ENCODE measurements around the gene RGPD6.
"Not testable (repeated sequence)": the region's sequence is repeated elsewhere in the genome, so short reads cannot be mapped to it uniquely, and the experiment has no call there.

Gene RGPD6

DNA sequence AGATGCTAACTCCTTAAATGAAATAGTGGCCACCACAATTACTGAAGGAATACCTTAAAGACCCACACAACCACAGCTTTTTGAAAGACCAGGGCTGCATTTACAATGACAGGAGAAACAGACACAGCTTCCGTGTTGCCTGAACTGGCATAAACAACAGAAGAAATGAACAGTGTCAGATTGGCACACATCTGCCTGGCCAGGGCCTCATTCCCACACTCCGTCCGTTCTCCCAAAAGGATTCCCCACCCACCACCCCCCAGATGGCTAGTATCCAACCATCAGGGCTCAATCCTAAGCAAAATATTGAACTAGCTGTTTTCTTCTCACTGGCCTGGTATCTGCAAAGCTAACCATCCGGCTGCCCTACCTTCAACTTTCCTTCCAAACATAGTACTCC is 96.9 kb downstream of the RGPD6 start:
- not testable (repeated sequence) for DNase-seq

DNA sequence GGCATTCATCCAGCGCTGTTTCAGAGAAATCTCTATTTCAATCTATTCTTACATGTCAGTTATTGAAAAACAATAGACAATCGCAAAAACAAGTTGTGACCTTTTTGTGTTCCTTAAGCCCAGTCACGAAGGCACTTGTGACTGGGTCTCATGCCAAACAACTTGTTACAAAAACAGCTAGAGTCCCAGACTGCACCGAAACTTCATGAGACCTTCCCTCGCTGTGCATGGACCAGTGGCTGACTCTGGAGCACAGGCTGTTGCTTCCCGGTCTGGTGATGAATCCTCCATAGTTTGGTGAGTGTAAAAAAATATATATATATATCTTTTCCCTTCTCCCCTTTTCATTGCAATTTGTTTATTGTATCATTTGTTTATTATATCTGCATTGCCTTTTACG is 99.7 kb downstream of the RGPD6 start:
- not testable (repeated sequence) for DNase-seq

DNA sequence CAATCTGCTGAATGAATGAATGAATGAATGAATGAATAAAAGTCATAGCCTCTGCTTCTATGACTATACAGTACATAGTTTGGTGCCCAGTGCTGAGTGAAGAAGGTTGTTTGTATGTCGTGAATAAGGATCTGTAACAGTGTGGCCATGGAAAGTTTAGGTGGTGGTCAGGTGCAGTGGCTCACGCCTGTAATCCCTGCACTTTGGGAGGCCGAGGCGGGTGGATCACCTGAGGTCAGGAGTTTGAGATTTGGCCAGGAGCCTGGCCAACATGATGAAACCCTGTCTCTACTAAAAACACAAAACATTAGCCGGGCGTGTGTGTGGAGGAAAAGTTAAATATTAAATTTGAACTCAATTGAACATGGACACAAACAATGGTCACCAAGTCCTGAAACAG is 100.1 kb downstream of the RGPD6 start:
- DNase-seq = not testable (repeated sequence)

DNA sequence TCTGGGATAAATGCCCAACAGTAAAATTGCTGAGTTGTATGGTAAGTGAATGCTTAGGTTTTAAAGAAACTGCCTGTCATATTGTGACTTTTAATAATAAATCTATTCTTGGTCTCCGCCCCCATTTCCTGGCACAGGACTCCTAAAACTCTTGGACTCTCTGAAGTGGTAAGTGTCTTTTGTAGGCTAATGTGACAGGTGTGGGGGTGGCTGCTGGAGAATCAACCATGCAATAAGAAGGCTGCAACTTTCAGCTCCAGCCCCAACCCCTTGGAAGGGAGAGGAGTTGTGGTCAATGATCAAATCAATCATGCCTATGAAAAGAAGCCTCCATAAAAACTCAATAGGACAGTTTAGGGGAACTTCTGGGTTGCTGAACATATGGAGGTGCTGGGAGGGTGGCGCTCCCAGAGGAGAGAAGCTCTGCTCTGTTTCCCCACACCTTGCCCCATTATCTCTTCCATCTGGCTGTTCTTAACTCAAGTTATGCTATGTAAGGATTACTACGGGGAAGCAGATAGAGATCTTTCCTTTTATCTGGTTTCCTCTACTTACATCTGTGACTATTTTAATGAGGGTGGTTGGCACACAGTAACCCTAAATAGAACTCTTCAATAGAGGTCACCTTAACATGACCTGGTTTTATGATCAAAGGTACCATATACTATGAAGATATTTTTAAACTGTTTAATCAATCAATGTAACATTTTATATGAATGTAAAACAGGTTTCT is 101.2 kb downstream of the RGPD6 start:
- not testable (repeated sequence) for DNase-seq

DNA sequence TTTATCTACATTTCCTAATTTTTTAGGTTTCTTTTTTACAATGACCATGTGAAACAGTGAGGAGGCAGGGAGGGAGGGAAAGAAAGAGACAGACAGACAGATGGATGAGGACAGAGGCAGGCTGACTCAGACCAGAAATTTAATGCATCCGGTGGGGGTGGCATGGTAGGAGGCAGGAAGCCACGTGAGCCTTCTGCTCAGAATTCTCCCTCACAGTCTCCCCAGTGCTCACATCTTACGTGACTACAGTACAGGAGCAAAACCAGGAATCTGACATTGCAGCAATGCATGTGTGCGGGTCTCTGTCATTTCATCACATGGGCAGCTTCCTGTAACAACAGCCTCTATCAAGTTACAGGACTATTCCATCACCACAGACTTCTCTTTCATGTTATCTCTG is 102.1 kb downstream of the RGPD6 start:
- not testable (repeated sequence) for DNase-seq

DNA sequence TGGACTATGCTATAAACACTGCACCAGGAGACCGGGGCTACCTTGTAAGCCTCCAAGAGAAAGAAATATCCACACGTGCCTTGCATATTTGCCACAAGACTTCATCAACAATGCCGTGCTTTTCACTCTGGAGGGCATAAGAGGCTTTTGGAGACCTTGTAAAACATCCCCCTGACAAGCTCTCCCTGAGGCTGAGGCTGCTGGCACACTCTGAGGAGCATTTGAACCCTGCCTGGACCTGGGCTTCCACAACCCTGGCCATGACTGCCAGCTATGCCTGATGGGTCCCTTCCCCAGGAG is 104.0 kb downstream of the RGPD6 start:
- DNase-seq = not testable (repeated sequence)

DNA sequence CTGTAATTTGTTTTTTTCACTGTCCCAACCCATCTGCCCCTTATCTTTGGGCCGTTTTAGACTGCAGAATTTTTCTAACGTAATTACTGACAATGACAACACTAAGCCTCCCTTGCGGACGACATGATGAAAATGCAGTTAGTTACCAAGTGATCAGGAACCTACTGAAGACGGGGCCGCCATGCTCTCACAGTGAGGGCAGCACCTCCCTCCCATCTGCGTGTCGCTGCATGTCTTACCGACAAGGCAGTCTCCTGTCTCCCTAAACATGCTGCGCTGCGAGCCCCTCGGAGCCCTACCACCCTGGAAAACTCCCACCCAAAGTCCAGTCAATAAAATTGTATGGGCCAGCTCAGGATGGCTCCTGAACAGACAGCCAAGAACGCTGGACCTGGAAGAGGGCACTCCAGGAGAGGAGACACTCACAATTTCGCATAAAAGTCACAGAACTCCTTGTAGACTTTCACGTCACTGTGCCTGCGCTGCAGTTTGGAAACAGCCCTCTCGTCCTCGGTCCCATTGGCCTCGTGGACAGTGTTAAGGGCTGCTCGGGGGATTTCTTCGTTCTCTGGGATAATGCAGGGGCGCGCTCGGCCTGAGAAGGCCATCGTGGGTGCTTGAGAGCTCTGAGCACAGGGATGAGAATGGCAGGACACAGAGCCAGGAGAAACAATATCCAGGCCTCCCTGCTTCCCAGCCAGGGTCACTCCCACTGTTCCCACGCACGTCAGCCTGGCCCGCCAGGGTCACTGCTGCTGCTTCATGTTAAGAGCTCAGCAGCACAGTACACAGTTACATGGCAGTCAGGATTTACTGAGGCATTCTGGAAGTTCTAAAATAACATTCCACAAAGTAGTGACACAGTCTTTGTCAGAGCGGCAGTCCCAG is 104.6 kb downstream of the RGPD6 start, which contains the start of gene LIMS4:
Gene LIMS4 (minus strand): TSS at position 646 of the 888 bp plus-strand sequence. CDS start 38 bp downstream, at position 608.
- not testable (repeated sequence) for DNase-seq

DNA sequence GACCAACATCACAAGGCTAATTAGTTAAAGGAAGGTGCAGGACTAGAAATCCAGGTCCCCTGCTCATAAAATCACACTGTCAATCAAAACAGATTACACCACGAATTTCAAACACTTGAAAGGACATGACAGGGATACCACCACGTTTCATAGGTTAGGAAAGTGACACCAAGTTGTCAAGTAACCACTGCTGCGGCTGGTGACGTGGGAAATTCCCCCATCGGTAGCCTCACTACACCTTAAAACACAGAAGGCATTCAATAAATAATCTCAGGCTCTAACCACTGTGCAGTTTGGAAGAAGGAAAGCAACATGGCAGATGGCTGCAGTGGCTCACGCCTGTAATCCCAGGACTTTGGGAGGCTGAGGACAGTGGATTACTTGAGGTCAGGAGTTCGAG is 108.1 kb downstream of the RGPD6 start:
- not testable (repeated sequence) for DNase-seq

DNA sequence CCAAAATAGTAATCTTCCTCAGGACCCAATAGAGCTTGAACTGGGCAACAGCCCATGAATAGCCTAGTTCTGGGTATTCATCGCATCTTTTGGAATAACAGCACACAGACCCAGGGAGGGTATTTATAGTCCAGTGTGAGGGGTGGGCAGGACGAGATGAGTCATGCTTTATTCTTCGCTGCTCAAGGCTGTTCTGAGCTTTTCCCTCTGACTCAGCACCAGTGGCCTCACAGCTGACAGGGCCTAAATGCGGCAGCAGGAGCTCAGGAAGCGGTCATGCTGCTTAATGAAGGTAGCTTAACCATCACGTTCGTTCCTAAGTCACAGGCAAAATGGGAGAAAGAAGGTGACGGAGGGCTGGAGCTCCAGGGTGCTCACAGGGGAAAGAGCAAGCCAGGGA is 111.7 kb downstream of the RGPD6 start:
- DNase-seq = not testable (repeated sequence)
